ENCODE data around the gene PCDH9. TPM values are rescaled to one million over a fixed set of nuclear protein-coding genes. Genes with fewer than 3 reads are reported as not detected.

PCDH9 gene
- total and polyA plus RNA-seq, 8 donors = 2.0 to 11.6 (median 3.1) TPM

DNA sequence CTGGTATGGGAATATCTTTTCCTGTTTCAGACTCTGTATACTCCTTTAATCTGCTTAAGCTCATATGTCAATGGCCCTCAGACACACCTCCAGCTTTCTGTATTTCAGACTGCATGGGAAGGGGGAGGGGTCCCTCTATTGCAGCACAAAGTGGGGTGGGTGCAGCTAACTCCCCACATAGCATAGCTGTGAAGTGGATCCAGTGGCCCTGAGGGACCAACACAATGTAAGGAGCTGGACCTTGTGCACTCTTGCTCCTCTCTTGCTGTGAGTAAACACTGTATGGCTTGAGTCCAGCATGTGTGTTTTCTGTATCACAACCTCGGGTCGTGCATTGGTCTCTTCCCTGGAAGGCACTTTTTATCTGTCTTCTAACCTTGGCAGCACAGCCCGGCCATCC lies 669.9 kb downstream of the PCDH9 start:
- Histone ChIP-seq H3K27ac (no peak overlapping the region), H3K36me3 (no peaks in the 10 kb centered on the region), H3K9me3 (peaks cover 0 to 2% of the 10 kb centered on the region in 2 donors), H3K27me3 (no peaks in the 10 kb centered on the region), H3K4me3 (no peak overlapping the region), H3K4me1 (no peaks in the 10 kb centered on the region)
- intact Hi-C loops (cut with DNase I) = no loop called here
- TF ChIP-seq, protein P1, sequence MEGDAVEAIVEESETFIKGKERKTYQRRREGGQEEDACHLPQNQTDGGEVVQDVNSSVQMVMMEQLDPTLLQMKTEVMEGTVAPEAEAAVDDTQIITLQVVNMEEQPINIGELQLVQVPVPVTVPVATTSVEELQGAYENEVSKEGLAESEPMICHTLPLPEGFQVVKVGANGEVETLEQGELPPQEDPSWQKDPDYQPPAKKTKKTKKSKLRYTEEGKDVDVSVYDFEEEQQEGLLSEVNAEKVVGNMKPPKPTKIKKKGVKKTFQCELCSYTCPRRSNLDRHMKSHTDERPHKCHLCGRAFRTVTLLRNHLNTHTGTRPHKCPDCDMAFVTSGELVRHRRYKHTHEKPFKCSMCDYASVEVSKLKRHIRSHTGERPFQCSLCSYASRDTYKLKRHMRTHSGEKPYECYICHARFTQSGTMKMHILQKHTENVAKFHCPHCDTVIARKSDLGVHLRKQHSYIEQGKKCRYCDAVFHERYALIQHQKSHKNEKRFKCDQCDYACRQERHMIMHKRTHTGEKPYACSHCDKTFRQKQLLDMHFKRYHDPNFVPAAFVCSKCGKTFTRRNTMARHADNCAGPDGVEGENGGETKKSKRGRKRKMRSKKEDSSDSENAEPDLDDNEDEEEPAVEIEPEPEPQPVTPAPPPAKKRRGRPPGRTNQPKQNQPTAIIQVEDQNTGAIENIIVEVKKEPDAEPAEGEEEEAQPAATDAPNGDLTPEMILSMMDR (IDR thresholded peaks at IDR 0.05) = no peak
- ATAC-seq (no peak), DNase-seq (no peak)

DNA sequence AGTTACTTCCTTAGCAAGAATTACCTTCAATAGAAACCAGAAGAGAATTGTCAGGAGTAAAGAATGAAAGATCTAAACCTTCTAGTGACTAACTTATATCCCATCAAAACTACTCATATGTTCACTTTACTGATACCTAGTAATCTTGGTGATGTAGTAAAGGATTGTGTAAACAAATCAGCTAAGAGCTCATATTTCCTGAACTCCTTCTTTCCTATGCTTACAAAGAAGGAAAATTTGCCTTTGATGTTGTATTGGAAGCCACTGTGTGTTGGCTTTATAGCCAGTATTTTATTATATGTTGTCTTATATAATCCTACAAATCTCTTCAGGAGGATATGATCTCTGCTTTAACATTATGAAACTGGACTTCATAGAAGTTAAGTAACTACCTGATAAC lies 671.0 kb downstream of the PCDH9 start:
- no peak overlapping the region for H3K27ac ChIP-seq
- TF ChIP-seq, protein P1 (IDR thresholded peaks at IDR 0.05) = no peak
- intact Hi-C loops (cut with DNase I) = no loop called here
- H3K36me3 ChIP-seq = no peaks in the 10 kb centered on the region
- DNase-seq (no peak), ATAC-seq (no peak)
- H3K27me3 ChIP-seq = no peaks in the 10 kb centered on the region
- H3K4me3 ChIP-seq = no peak overlapping the region
- peaks cover 0 to 2% of the 10 kb centered on the region in 2 donors for H3K9me3 ChIP-seq
- H3K4me1 ChIP-seq = no peaks in the 10 kb centered on the region

DNA sequence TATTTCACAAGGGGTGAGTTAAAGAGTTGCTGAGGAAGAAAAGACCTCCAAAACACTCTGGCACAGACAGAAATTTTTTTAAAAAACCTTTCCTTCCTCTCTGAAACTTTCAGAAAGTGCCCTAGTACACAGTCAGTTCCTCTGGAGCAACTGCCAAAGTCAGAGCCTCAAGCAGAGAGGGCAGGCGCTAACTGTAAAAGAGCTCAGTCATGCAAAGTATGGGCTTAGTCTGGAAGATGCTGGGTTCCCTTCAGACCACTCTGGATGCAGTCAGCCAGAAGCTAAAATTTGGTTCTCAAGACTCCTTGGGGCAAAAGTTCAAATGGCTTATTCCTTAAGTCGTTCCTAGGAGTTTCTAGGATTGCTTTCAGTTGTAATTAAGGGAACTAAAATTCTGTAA lies 671.6 kb downstream of the PCDH9 start:
- peaks cover 0 to 2% of the 10 kb centered on the region in 2 donors for H3K9me3 ChIP-seq
- H3K4me1 ChIP-seq = no peaks in the 10 kb centered on the region
- DNase-seq (no peak), ATAC-seq (no peak)
- H3K4me3 ChIP-seq = no peak overlapping the region
- no peak overlapping the region for H3K27ac ChIP-seq
- TF ChIP-seq, protein P1 (IDR thresholded peaks at IDR 0.05) = no peak
- intact Hi-C loops (cut with DNase I) = no loop called here
- no peaks in the 10 kb centered on the region for H3K36me3 ChIP-seq
- H3K27me3 ChIP-seq = no peaks in the 10 kb centered on the region

DNA sequence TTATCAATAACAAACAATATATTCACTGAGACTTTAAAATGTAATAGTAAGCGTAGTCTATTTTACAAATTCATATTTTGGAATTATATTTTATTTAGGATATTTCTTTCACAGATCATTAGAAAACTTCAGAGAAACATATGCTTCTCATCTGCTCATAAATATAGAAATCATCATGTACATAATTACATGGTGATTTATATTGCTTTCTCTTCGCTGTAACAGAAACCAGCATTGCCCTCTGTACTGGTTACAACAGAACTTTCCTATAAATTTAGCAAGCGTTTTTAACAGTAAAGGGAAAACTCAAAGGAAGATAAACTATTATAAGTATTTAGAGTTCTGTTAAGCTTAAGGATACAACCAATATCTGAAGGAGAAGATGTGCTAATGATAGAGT lies 672.8 kb downstream of the PCDH9 start:
- H3K27ac ChIP-seq = no peak overlapping the region
- intact Hi-C loops (cut with DNase I) = no loop called here
- peaks cover 0 to under 1% of the 10 kb centered on the region in 2 donors for H3K9me3 ChIP-seq
- no peak overlapping the region for H3K4me3 ChIP-seq
- no peaks in the 10 kb centered on the region for H3K36me3 ChIP-seq
- TF ChIP-seq, protein P1 (IDR thresholded peaks at IDR 0.05) = no peak
- no peak for ATAC-seq
- no peaks in the 10 kb centered on the region for H3K27me3 ChIP-seq
- H3K4me1 ChIP-seq = no peaks in the 10 kb centered on the region
- DNase-seq = no peak

DNA sequence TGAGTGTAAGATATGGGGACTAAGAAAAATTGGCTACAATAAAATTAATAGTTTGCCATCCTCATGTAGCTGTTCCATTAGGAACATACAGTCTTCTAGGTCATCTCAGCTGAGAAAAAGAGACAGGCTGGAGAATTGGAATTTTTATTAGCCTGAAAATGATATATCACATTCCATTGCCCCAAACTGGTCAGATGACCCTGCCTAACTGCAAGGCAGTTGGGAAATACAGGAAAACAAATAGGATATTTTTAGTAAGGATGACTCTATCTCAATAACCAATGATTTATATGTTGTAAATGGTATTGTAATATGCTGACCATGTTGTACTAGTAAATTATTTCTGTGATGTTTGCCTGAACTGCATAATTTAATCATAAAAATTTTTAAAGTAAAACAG lies 673.8 kb downstream of the PCDH9 start:
- intact Hi-C loops (cut with DNase I) = no loop called here
- ATAC-seq (no peak), DNase-seq (no peak)
- TF ChIP-seq, protein P1 (IDR thresholded peaks at IDR 0.05) = no peak
- Histone ChIP-seq H3K27ac (no peak overlapping the region), H3K4me1 (no peaks in the 10 kb centered on the region), H3K9me3 (no peaks in the 10 kb centered on the region), H3K36me3 (no peaks in the 10 kb centered on the region), H3K4me3 (no peak overlapping the region), H3K27me3 (no peaks in the 10 kb centered on the region)

All from left lung (tissue), 10 donors.